T-helper 2 cell treated with Interferon-gamma antibody and Interleukin-4, amounts not matched to agents 5 μg/mL and 100 μg/mL, for 36 hours (primary cell): Measurements from ENCODE around the gene SULT1C4.
"Not testable (repeated sequence)": the region's sequence is repeated elsewhere in the genome, so short reads cannot be mapped to it uniquely, and the experiment has no call there.

Experiments used
- DNase-seq: peaks from one replicate; pipeline ENCODE4 v3.0.0; 2021; ENCODE audit warnings: low spot score
- H3K27ac Mint-ChIP-seq: one replicate; pipeline ENCODE4 v1.8.0; 2021; ENCODE audit warnings: mild to moderate bottlenecking, mixed read lengths
- H3K27me3 Mint-ChIP-seq: one replicate; pipeline ENCODE4 v1.8.0; 2021; ENCODE audit warnings: low read depth, mixed read lengths
- H3K36me3 Mint-ChIP-seq: one replicate; pipeline ENCODE4 v1.8.0; 2021; ENCODE audit warnings: low read depth, mixed read lengths
- H3K4me1 Mint-ChIP-seq: one replicate; pipeline ENCODE4 v1.8.0; 2021; ENCODE audit warnings: low read depth, mixed read lengths
- H3K4me3 Mint-ChIP-seq: one replicate; pipeline ENCODE4 v1.8.0; 2022; ENCODE audit warnings: mild to moderate bottlenecking, moderate library complexity, mixed read lengths
- H3K9me3 Mint-ChIP-seq: one replicate; pipeline ENCODE4 v1.8.0; 2021; ENCODE audit warnings: mixed read lengths

The SULT1C4 gene

GRCh38 chr2:108412995-108413710 is 35.4 kb downstream of the SULT1C4 start:
- DNase-seq, result no peak
- H3K4me1 Mint-ChIP-seq, result no peaks in the 10 kb centered on the region
- no peaks in the 10 kb centered on the region for H3K9me3 Mint-ChIP-seq
- H3K27me3 Mint-ChIP-seq, result no peaks in the 10 kb centered on the region
- no peak overlapping the region for H3K4me3 Mint-ChIP-seq
- H3K36me3 Mint-ChIP-seq, result no peaks in the 10 kb centered on the region
- H3K27ac Mint-ChIP-seq, result no peak overlapping the region

DNA sequence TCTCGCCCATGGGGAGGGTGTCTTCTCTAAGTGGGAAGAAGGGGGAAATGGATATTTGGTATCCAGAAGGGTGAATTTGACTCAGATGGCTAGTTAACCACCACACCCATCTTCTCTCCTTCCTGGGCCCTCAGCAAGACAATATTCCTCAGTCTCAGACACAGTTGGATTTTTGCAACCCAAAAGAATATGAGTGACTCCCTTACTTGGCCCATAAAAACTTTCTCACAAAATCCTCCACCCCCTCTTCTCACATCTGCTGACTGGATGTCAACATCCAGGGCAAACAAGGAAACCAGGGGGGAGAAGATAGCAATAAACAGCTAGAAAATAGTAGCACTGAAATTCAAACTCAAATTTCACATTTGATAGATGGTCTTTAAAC is 35.9 kb downstream of the SULT1C4 start:
- no peak for DNase-seq
- H3K9me3 Mint-ChIP-seq, result no peaks in the 10 kb centered on the region
- no peaks in the 10 kb centered on the region for H3K36me3 Mint-ChIP-seq
- no peak overlapping the region for H3K4me3 Mint-ChIP-seq
- H3K27me3 Mint-ChIP-seq, result no peaks in the 10 kb centered on the region
- no peaks in the 10 kb centered on the region for H3K4me1 Mint-ChIP-seq
- no peak overlapping the region for H3K27ac Mint-ChIP-seq

DNA sequence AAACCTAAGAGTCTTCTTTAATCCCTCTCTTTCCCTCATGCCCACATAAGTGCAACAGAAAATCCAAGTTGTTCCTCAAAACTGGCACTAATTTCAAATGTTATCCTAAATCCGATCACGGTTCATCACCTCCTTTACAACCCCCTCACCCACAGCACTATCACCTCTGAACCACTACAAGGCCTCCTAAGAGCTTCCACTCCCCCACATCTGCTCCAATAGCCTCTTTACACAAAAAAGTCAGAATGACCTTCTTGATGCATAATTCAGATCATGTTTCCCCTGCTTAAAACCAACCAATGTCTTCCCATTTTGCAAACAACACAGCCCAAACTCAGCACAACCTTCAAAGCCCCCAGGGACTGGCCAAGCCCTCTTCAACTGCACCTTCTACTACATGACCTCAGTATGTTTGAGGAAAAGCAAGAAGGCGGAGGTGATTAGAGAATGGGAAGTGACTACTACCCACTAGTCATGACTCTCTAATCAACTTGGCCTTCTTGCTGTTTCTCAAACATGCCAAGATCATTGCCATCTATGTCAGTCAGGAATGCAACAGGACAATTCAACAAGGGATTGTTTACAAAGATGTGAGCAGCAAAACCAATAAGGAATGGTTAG is 36.6 kb downstream of the SULT1C4 start:
- no peaks in the 10 kb centered on the region for H3K27me3 Mint-ChIP-seq
- no peaks in the 10 kb centered on the region for H3K36me3 Mint-ChIP-seq
- no peak overlapping the region for H3K4me3 Mint-ChIP-seq
- no peak overlapping the region for H3K27ac Mint-ChIP-seq
- H3K9me3 Mint-ChIP-seq, result no peaks in the 10 kb centered on the region
- no peaks in the 10 kb centered on the region for H3K4me1 Mint-ChIP-seq
- no peak for DNase-seq

GRCh38 chr2:108414945-108415344 is 37.2 kb downstream of the SULT1C4 start:
- no peak for DNase-seq
- Mint-ChIP-seq H3K27ac (no peak overlapping the region), H3K4me1 (no peaks in the 10 kb centered on the region), H3K27me3 (no peaks in the 10 kb centered on the region), H3K4me3 (no peak overlapping the region), H3K36me3 (no peaks in the 10 kb centered on the region), H3K9me3 (no peaks in the 10 kb centered on the region)

GRCh38 chr2:108417254-108417653 is 39.5 kb downstream of the SULT1C4 start:
- H3K9me3 Mint-ChIP-seq, result no peaks in the 10 kb centered on the region
- DNase-seq, result no peak
- no peak overlapping the region for H3K4me3 Mint-ChIP-seq
- H3K27ac Mint-ChIP-seq, result no peak overlapping the region
- H3K4me1 Mint-ChIP-seq, result no peaks in the 10 kb centered on the region
- H3K36me3 Mint-ChIP-seq, result no peaks in the 10 kb centered on the region
- H3K27me3 Mint-ChIP-seq, result no peaks in the 10 kb centered on the region

DNA sequence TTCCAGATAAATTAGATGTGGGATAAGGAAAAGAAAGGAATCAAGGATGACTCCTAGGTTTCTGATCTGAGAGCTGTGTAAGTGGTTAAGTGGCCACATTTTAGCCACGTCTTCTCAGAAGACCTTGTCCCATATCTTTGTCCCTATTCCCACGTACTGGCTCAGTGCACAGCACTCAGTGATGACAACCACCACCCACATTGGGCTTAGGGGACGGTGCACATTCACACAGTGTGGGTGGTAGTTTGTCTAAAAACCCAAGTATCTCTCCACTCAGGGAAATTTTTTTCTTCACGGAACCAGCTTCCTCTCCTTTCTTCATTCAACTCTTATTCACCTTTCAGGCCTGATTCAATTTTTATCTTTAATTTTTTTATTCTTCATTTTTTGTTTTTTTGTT is 40.7 kb downstream of the SULT1C4 start:
- no peak overlapping the region for H3K27ac Mint-ChIP-seq

DNA sequence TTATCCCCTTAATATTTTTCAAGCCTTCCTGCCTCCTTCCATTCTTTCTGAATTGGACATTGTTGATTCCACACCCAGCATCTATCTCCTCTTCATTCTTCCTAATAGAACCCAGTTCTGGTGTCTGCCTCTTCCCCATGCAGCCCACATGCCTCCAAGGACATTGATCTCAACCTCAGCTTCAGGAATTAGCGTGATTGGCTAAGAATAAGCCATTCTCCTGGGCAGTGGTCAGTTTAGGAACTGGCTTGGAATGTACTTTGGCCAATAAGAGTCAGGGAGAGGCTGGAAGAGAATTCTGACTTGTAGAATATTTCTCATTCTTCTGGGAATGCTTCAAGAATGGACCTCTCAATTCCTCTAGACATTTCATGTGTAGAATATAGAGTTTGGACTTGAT is 45.3 kb downstream of the SULT1C4 start:
- DNase-seq, result no peak
- Mint-ChIP-seq H3K4me3 (no peak overlapping the region), H3K9me3 (no peaks in the 10 kb centered on the region), H3K27ac (no peak overlapping the region), H3K27me3 (peaks cover 4% of the 10 kb centered on the region), H3K36me3 (no peaks in the 10 kb centered on the region), H3K4me1 (no peaks in the 10 kb centered on the region)

More for the DNA sequence above, 40.7 kb downstream of the SULT1C4 start:
- H3K4me3 Mint-ChIP-seq, result no peak overlapping the region
- no peaks in the 10 kb centered on the region for H3K36me3 Mint-ChIP-seq
- no peak for DNase-seq
- peaks cover 2% of the 10 kb centered on the region for H3K27me3 Mint-ChIP-seq
- H3K9me3 Mint-ChIP-seq, result no peaks in the 10 kb centered on the region
- no peaks in the 10 kb centered on the region for H3K4me1 Mint-ChIP-seq

DNA sequence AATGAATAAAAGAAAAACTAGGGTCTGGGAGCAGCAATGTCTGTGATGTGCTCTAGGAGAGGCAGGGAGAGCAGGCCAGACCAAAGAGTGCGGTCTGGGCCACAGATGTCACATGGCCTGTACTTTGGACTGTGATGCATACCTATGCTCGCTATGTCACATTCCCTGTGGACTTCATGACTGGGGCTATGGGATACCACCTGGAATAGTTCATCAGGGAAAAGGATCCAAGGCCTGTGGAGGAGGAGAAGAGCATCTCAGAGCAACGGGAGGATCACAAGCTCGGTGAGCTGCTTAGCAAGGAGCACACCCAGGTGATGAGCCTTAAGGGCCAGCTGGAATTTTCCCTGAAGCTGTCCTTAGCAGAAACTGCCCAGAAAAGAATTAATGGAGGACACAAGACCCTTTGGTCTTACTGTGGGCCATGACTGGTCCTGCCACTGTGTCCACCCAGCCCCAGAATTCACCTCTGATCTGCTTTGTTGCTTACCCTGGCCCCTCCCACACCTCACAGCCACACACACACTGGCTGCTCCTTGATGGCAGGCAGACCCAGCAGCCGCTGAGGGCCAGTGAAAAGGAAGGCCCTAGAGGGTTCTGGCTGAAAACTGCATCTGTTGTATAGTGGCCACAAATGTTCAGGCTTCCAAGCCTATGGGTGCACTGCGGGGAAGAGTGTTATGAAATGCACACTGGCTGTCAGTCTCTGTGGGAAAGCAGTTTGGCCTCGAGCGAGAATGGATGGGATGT is 45.9 kb downstream of the SULT1C4 start:
- DNase-seq, result no peak
- Mint-ChIP-seq H3K27me3 (peaks cover 4% of the 10 kb centered on the region), H3K9me3 (no peaks in the 10 kb centered on the region), H3K4me3 (no peak overlapping the region), H3K27ac (no peak overlapping the region), H3K4me1 (no peaks in the 10 kb centered on the region), H3K36me3 (no peaks in the 10 kb centered on the region)

DNA sequence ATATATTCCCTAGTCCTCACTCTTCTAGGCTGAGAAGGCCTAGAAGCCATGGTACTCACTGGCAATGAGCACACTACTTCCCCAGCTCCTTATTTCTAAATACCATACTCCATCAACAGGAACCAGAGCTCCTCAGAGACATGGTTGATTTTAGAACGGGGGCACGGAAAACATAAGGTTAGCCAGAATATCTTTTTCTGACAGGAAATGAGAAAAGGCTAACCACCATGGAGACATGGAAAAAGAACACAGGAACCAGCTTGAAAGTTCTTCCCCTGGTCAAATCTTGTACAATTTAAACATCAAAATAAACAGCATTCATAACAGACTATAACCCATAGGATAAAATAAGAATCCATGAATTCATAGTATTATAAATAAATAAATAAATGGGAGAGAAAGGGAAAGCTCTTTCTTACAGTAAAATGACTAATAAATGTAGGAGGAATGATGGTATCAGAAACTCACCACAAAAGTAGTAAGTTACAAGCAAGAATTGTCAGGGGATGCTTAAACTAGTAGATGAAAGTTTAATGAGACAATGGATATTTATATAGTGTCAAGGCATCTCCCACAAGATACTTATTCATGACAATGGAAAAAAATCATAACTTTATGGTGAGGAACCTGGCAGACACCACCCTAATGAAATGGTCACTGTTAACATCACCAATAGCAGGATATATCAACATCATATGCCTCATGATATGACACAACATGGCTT is 50.7 kb downstream of the SULT1C4 start:
- H3K4me3 Mint-ChIP-seq, result no peak overlapping the region
- no peak overlapping the region for H3K27ac Mint-ChIP-seq
- H3K9me3 Mint-ChIP-seq, result no peaks in the 10 kb centered on the region
- no peaks in the 10 kb centered on the region for H3K4me1 Mint-ChIP-seq
- H3K36me3 Mint-ChIP-seq, result no peaks in the 10 kb centered on the region
- no peak for DNase-seq
- peaks cover 21% of the 10 kb centered on the region for H3K27me3 Mint-ChIP-seq

DNA sequence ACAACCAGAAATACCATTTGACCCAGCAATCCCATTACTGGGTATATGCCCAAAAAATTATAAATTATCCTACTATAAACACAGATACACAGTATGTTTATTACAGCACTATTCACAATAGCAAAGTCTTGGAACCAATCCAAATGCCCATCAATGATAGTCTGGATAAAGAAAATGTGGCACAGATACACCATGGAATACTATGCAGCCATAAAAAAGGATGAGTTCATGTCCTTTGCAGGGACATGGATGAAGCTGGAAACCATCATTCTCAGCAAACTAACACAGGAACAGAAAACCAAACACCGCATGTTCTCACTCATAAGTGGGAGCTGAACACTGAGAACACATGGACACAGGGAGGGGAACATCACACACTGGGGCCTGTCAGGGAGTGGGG is 57.8 kb downstream of the SULT1C4 start:
- DNase-seq, H3K4me3 Mint-ChIP-seq, H3K36me3 Mint-ChIP-seq, H3K4me1 Mint-ChIP-seq, H3K27ac Mint-ChIP-seq, H3K9me3 Mint-ChIP-seq: not testable (repeated sequence)
- H3K27me3 Mint-ChIP-seq, result peaks cover 22% of the 10 kb centered on the region

GRCh38 chr2:108436976-108437375 is 59.2 kb downstream of the SULT1C4 start:
- Mint-ChIP-seq H3K27me3 (peaks cover 13% of the 10 kb centered on the region), H3K4me1 (peaks cover 5% of the 10 kb centered on the region), H3K27ac (no peak overlapping the region), H3K36me3 (no peaks in the 10 kb centered on the region), H3K4me3 (no peak overlapping the region), H3K9me3 (peaks cover 8% of the 10 kb centered on the region)
- DNase-seq, result no peak
